ENCODE measurements around the gene LTBP1.

Gene LTBP1

GRCh38 chr2:33205693-33206434, 259.1 kb downstream of the LTBP1 start:
- Histone ChIP-seq H4K8ac (ENCODE audit: low read depth, low read length) (no peak overlapping the region), H3K9ac (ENCODE audit: low read length) (no peak overlapping the region), H3K4me1 (ENCODE audit: control insufficient read depth in 1 of 2, insufficient read depth in 2 of 2, low read length in 2 of 2) (peaks cover 0 to 4% of the 10 kb centered on the region in 2 experiments), H3K4me3 (ENCODE audit: low read depth, low read length) (no peak overlapping the region), H3K79me1 (ENCODE audit: low read length) (peaks cover 2% of the 10 kb centered on the region), H2BK12ac (ENCODE audit: low read length) (no peak overlapping the region), H3K23ac (ENCODE audit: low read length) (no peak overlapping the region), H3K9me3 (ENCODE audit: insufficient read depth, low read depth, low read length) (no peaks in the 10 kb centered on the region), H4K12ac (ENCODE audit: low read depth, low read length) (no peak overlapping the region), H2BK120ac (ENCODE audit: insufficient read depth, low read length, poor library complexity) (no peak overlapping the region), H3K4me2 (ENCODE audit: low read length) (no peak overlapping the region), H3K14ac (ENCODE audit: low read length) (no peak overlapping the region), H3K4ac (ENCODE audit: low read depth, low read length) (no peak overlapping the region), H3K36me3 (ENCODE audit: control insufficient read depth in 1 of 2, insufficient read depth in 2 of 2, low read length in 2 of 2) (no peaks in the 10 kb centered on the region), H3K27me3 (ENCODE audit: insufficient read depth, low read length) (no peaks in the 10 kb centered on the region), H2AFZ (ENCODE audit: insufficient read depth, low read length, poor library complexity) (no peak overlapping the region), H3K27ac (ENCODE audit: low read depth, low read length) (no peak overlapping the region), H3K79me2 (ENCODE audit: control insufficient read depth, insufficient read depth, low read length, poor library complexity) (no peaks in the 10 kb centered on the region), H3K18ac (ENCODE audit: low read length) (no peak overlapping the region), H2BK5ac (ENCODE audit: low read depth, low read length, poor library complexity) (no peak overlapping the region), H2AK5ac (ENCODE audit: low read length) (no peak overlapping the region), H4K91ac (ENCODE audit: low read depth, low read length) (no peak overlapping the region)
- DNase-seq: no peak
- no CpG with 5 or more reads among the region's 1 CpG for WGBS (ENCODE audit: extremely low coverage, insufficient coverage, insufficient read length)

GRCh38 chr2:33207151-33207740, 260.5 kb downstream of the LTBP1 start:
- no peak overlapping the region for H3K14ac ChIP-seq (ENCODE audit: low read length)
- H4K91ac ChIP-seq (ENCODE audit: low read depth, low read length): no peak overlapping the region
- no peak overlapping the region for H3K18ac ChIP-seq (ENCODE audit: low read length)
- H4K12ac ChIP-seq (ENCODE audit: low read depth, low read length): no peak overlapping the region
- H4K8ac ChIP-seq (ENCODE audit: low read depth, low read length): no peak overlapping the region
- no peaks in the 10 kb centered on the region for H3K9me3 ChIP-seq (ENCODE audit: insufficient read depth, low read depth, low read length)
- H2BK12ac ChIP-seq (ENCODE audit: low read length): no peak overlapping the region
- no peak overlapping the region for H3K4me2 ChIP-seq (ENCODE audit: low read length)
- no CpG with 5 or more reads among the region's 4 CpGs for WGBS (ENCODE audit: extremely low coverage, insufficient coverage, insufficient read length)
- no peak overlapping the region for H2AFZ ChIP-seq (ENCODE audit: insufficient read depth, low read length, poor library complexity)
- no peaks in the 10 kb centered on the region for H3K79me2 ChIP-seq (ENCODE audit: control insufficient read depth, insufficient read depth, low read length, poor library complexity)
- H3K4me1 ChIP-seq (ENCODE audit: control insufficient read depth in 1 of 2, insufficient read depth in 2 of 2, low read length in 2 of 2): peaks cover 0 to 4% of the 10 kb centered on the region in 2 experiments
- H3K4me3 ChIP-seq (ENCODE audit: low read depth, low read length): no peak overlapping the region
- H3K9ac ChIP-seq (ENCODE audit: low read length): no peak overlapping the region
- no peak overlapping the region for H2BK5ac ChIP-seq (ENCODE audit: low read depth, low read length, poor library complexity)
- no peak for DNase-seq
- H3K79me1 ChIP-seq (ENCODE audit: low read length): peaks cover 3% of the 10 kb centered on the region
- H3K36me3 ChIP-seq (ENCODE audit: control insufficient read depth in 1 of 2, insufficient read depth in 2 of 2, low read length in 2 of 2): no peaks in the 10 kb centered on the region
- H3K23ac ChIP-seq (ENCODE audit: low read length): no peak overlapping the region
- H2BK120ac ChIP-seq (ENCODE audit: insufficient read depth, low read length, poor library complexity): no peak overlapping the region
- H2AK5ac ChIP-seq (ENCODE audit: low read length): no peak overlapping the region
- H3K27me3 ChIP-seq (ENCODE audit: insufficient read depth, low read length): no peaks in the 10 kb centered on the region
- H3K4ac ChIP-seq (ENCODE audit: low read depth, low read length): no peak overlapping the region
- H3K27ac ChIP-seq (ENCODE audit: low read depth, low read length): no peak overlapping the region

- WGBS (ENCODE audit: extremely low coverage, insufficient coverage, insufficient read length): no CpG with 5 or more reads among the region's 3 CpGs
- Histone ChIP-seq H3K4ac (ENCODE audit: low read depth, low read length) (no peak overlapping the region), H3K36me3 (ENCODE audit: control insufficient read depth in 1 of 2, insufficient read depth in 2 of 2, low read length in 2 of 2) (no peaks in the 10 kb centered on the region), H3K18ac (ENCODE audit: low read length) (no peak overlapping the region), H3K4me3 (ENCODE audit: low read depth, low read length) (no peak overlapping the region), H3K9me3 (ENCODE audit: insufficient read depth, low read depth, low read length) (no peaks in the 10 kb centered on the region), H2BK12ac (ENCODE audit: low read length) (no peak overlapping the region), H4K91ac (ENCODE audit: low read depth, low read length) (no peak overlapping the region), H3K23ac (ENCODE audit: low read length) (no peak overlapping the region), H2BK120ac (ENCODE audit: insufficient read depth, low read length, poor library complexity) (no peak overlapping the region), H4K8ac (ENCODE audit: low read depth, low read length) (no peak overlapping the region), H3K14ac (ENCODE audit: low read length) (no peak overlapping the region), H3K27ac (ENCODE audit: low read depth, low read length) (no peak overlapping the region), H3K4me2 (ENCODE audit: low read length) (no peak overlapping the region), H2BK5ac (ENCODE audit: low read depth, low read length, poor library complexity) (no peak overlapping the region), H4K12ac (ENCODE audit: low read depth, low read length) (no peak overlapping the region), H2AK5ac (ENCODE audit: low read length) (no peak overlapping the region), H2AFZ (ENCODE audit: insufficient read depth, low read length, poor library complexity) (no peak overlapping the region), H3K79me1 (ENCODE audit: low read length) (peaks cover 3% of the 10 kb centered on the region), H3K4me1 (ENCODE audit: control insufficient read depth in 1 of 2, insufficient read depth in 2 of 2, low read length in 2 of 2) (peaks cover 0 to 4% of the 10 kb centered on the region in 2 experiments), H3K79me2 (ENCODE audit: control insufficient read depth, insufficient read depth, low read length, poor library complexity) (no peaks in the 10 kb centered on the region), H3K27me3 (ENCODE audit: insufficient read depth, low read length) (no peaks in the 10 kb centered on the region), H3K9ac (ENCODE audit: low read length) (no peak overlapping the region)
- no peak for DNase-seq
Measured at GRCh38 chr2:33208400-33208799, 261.6 kb downstream of the LTBP1 start.

DNA sequence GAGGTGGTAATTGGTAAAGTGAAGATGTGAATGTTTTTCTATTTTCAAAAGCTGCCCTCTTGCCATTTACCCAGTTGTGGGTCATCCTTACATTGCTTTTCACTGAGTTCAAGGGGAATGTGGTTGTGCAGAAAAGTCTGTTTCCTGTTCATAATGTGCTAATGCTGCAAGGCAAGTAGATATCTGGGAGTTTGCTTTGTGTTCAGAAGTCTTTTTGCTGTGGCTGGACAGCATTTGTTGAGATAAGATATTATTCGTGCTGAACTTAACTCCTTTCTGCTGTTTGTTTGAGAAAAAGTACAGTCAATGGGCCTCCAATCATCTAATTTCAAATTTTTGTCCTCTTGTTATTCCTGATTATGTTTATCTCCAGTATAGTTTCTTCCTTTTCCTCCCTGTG, 263.2 kb downstream of the LTBP1 start:
- Histone ChIP-seq H2BK12ac (ENCODE audit: low read length) (no peak overlapping the region), H3K36me3 (ENCODE audit: control insufficient read depth in 1 of 2, insufficient read depth in 2 of 2, low read length in 2 of 2) (no peaks in the 10 kb centered on the region), H2BK120ac (ENCODE audit: insufficient read depth, low read length, poor library complexity) (no peak overlapping the region), H3K4me2 (ENCODE audit: low read length) (no peak overlapping the region), H3K14ac (ENCODE audit: low read length) (no peak overlapping the region), H4K8ac (ENCODE audit: low read depth, low read length) (no peak overlapping the region), H3K27ac (ENCODE audit: low read depth, low read length) (peak overlapping the region; percentile 17), H3K23ac (ENCODE audit: low read length) (no peak overlapping the region), H3K9ac (ENCODE audit: low read length) (no peak overlapping the region), H3K79me1 (ENCODE audit: low read length) (peaks cover 3% of the 10 kb centered on the region), H3K9me3 (ENCODE audit: insufficient read depth, low read depth, low read length) (no peaks in the 10 kb centered on the region), H3K4me3 (ENCODE audit: low read depth, low read length) (no peak overlapping the region), H3K18ac (ENCODE audit: low read length) (no peak overlapping the region), H3K4ac (ENCODE audit: low read depth, low read length) (no peak overlapping the region), H2AFZ (ENCODE audit: insufficient read depth, low read length, poor library complexity) (no peak overlapping the region), H3K4me1 (ENCODE audit: control insufficient read depth in 1 of 2, insufficient read depth in 2 of 2, low read length in 2 of 2) (peaks cover 0 to 4% of the 10 kb centered on the region in 2 experiments), H4K91ac (ENCODE audit: low read depth, low read length) (no peak overlapping the region), H3K79me2 (ENCODE audit: control insufficient read depth, insufficient read depth, low read length, poor library complexity) (no peaks in the 10 kb centered on the region), H2AK5ac (ENCODE audit: low read length) (no peak overlapping the region), H2BK5ac (ENCODE audit: low read depth, low read length, poor library complexity) (no peak overlapping the region), H3K27me3 (ENCODE audit: insufficient read depth, low read length) (no peaks in the 10 kb centered on the region), H4K12ac (ENCODE audit: low read depth, low read length) (no peak overlapping the region)
- WGBS (ENCODE audit: extremely low coverage, insufficient coverage, insufficient read length): no CpG with 5 or more reads among the region's 1 CpG
- no peak for DNase-seq
